Bladder microvascular endothelial cell (primary cell): Measurements from ENCODE around the gene PIP4K2C. TPM values are rescaled to one million over a fixed set of nuclear protein-coding genes. Genes with fewer than 3 reads are reported as not detected.

ENCODE experiments used
- total RNA-seq: library from RNA; depleted of rRNA; stranded (reverse); fragments of >200 nt; gene quantifications from 2 replicates; pipeline ENCODE4 v1.2.3, GENCODE V29; 2014

The PIP4K2C gene
- 3.4 and 14.0 TPM in 2 replicates for total RNA-seq

GRCh38 chr12:57590864-57591781 lies at the start of gene PIP4K2C:
Gene PIP4K2C, plus strand, starts transcription at chr12:57591192. Its CDS starts 98 bp downstream, at chr12:57591290.

DNA sequence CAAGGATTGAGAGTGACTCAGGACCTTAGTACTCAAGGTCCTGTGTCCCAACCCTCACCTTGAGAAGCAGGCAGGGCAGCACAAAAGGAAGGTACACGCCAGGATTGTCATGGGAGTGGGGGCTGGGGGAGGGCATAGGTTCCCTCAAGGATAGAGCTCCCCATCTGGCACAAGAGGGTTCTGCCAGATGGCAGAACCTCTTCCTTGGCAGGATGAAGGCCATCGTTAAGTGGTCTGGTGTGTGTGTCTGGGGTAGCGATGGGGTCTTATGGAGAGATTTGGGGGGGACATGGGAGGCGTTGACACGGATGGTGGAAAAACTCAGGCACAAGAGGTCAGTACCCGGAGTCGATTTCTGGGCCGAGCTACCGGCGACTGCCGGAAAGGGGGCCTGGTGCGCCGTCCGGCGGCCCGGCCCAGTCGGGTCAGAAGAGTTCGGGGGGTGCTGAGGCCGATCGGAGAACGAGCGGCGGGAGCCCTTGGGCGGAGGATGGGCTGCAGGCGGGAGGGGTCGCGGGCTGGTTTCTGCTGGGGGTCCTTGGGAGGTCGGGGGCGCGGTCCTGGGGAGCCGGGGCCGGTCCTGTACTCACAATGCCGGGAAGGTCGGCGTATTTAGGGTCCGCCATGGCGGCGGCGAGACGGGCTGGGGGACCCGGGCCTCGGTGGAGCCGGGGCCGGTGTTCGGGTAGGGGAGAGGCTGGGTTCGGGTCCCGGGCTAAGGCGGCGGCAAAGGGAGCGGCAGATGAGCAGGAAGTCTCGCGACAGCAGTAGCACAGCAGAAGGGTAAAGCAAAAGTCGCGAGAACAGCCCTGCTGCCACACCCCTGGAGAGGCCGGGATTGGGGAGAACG lies 44.3 kb upstream of the PIP4K2C start, which contains the start of gene DCTN2:
Gene DCTN2, minus strand, starts transcription at position 755 of the 850 bp plus-strand sequence. Its CDS starts 129 bp downstream, at position 626.

GRCh38 chr12:57549909-57550640 lies 40.9 kb upstream of the PIP4K2C start, which contains the start of gene KIF5A:
Gene KIF5A, plus strand, starts transcription at chr12:57550044. Its CDS starts 228 bp downstream, at chr12:57550272.

DNA sequence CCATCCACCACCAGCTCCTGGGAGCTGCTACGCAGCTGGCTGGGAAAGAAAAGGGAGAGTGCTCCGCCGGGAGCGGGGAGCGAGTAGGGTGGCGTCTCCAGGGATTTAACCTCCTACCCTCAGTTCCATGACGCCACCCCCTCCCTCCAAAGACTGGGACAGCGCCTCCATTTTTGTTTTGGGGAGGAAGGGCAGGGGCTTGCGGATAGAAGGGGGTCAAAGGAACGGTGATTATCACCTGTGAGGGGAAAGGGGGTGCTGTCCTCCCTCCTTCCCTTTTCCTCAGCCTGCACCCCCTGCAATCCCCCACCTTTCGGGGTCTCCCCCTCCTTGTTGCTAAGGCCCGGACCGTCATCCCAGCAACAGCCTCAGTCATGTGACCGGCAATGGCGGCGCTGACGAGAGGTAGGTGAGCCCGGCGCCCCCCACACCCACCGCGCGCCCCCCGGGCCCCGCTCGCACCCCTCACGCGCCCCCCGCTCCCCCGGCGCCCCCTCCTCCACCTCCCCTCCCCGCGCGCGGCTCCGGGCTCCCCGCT lies 13.5 kb downstream of the PIP4K2C start, which contains the start of gene DTX3:
Gene DTX3, plus strand, starts transcription at position 371 of the 538 bp plus-strand sequence. CDS start 1,694 bp downstream, outside the sequence.

DNA sequence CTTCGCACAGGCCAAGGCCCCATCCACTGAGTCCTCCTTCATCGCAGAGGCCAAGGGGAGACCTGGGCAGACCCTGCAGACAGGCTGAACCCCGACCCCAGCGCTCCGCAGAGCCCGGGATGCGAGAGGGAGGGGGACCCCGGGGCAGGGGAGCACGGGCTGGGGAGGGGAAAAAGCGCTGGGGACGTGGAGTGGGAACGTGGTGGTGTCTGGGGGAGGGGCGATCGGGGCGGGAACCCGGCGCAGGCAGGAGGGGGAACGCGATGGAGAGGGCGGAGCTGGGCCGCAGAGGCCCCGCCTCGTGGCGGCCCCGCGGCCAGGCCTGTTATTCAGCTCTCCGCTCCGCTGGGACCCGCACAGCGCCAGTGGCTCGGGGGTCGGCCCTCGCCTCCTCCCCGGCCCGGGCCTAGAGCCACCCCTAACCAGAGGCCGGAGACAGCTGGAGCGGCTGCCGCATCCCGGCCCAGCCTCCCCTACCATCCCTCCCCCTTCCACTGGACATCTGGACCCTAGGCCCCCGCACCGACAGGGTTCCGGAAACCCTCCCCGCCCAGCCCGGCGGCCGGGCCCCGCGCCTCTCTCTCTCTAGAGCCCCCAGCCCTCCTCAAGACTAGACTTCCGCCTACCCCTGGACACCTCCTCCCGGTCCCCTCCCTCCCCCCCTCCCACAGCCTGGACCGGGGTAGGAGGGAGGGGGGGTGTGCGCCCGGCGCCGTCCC lies 20.3 kb downstream of the PIP4K2C start, which contains the start of gene ARHGEF25:
Gene ARHGEF25, plus strand, starts transcription at position 328 of the 719 bp plus-strand sequence. CDS start 460 bp downstream, outside the sequence.

DNA sequence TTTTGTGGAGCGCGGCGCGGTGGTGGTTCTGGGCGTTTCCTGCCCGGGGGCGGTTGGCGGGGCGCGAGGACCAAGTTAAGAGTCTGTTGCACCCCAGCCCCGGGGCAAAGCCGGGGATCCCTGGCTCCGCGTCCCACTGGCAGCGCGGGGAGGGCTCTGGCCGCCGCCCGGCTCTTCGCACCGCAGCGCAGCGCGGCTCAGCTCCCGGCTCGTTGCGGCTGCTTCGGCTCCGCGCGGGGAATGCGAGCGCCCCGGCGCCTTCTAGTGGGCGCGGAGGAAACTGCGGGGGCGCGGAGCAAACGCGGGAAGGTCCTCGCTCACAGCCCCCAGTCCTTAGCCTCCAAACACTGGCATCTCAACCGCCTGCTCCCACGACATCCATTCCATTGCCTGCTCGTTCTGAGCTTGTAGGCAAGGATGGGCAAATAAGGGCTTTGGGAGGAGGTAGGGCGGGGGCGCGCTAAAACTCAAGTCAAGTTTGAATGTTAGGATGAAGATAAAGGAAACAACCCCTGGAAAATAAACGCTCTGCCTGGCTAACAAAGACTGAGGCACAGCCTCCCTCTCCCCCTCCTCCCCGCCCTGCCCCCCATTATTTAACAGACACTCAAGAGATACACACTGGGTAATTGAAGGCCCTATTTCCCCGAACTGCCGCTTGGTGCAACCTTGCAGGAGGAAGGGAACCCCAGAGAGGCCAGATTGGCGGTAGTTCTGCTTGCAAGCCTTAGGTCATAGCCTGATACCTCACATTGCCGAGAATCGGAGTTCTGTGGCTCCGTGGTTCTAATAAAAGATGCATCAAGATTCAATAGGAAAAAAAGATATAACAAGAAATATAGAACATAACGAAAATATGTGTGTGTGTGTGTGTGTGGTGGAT lies 42.2 kb downstream of the PIP4K2C start, which contains the start of gene B4GALNT1:
Gene B4GALNT1, minus strand, starts transcription at position 244 of the 883 bp plus-strand sequence. CDS start 1,069 bp downstream, outside the sequence.

Other genes with a start within 250 kb of the PIP4K2C start
- 4.0 and 11.0 TPM in 2 replicates for gene R3HDM2, start 160.1 kb upstream of the PIP4K2C start, total RNA-seq
- not detected in 2 replicates for gene INHBC, start 156.4 kb upstream of the PIP4K2C start, total RNA-seq
- gene INHBE, start 135.9 kb upstream of the PIP4K2C start, total RNA-seq = under 0.01 TPM in 1 of 2 replicates, not detected in the other
- gene GLI1, start 131.4 kb upstream of the PIP4K2C start, total RNA-seq = not detected in 2 replicates
- under 0.01 TPM in 1 of 2 replicates, not detected in the other for gene ARHGAP9, start 111.3 kb upstream of the PIP4K2C start, total RNA-seq
- 73.0 and 136 TPM in 2 replicates for gene MARS1, start 103.1 kb upstream of the PIP4K2C start, total RNA-seq
- 8.1 and 12.8 TPM in 2 replicates for gene DDIT3, start 70.7 kb upstream of the PIP4K2C start, total RNA-seq
- gene MBD6, start 68.4 kb upstream of the PIP4K2C start, total RNA-seq = 9.9 and 20.2 TPM in 2 replicates
- 80.9 and 114 TPM in 2 replicates for gene DCTN2, start 44.0 kb upstream of the PIP4K2C start, total RNA-seq
- 0.06 TPM in 1 of 2 replicates, not detected in the other for gene KIF5A, start 41.1 kb upstream of the PIP4K2C start, total RNA-seq
- gene DTX3, start 13.6 kb downstream of the PIP4K2C start, total RNA-seq = 0.32 and 7.2 TPM in 2 replicates
- under 0.01 and 2.5 TPM in 2 replicates for gene ARHGEF25, start 20.2 kb downstream of the PIP4K2C start, total RNA-seq
- under 0.01 and 0.06 TPM in 2 replicates for gene B4GALNT1, start 42.0 kb downstream of the PIP4K2C start, total RNA-seq
- 189 and 325 TPM in 2 replicates for gene OS9, start 102.9 kb downstream of the PIP4K2C start, total RNA-seq
- under 0.01 and 0.06 TPM in 2 replicates for gene AGAP2, start 147.6 kb downstream of the PIP4K2C start, total RNA-seq
- gene TSPAN31, start 153.8 kb downstream of the PIP4K2C start, total RNA-seq = 29.8 and 43.3 TPM in 2 replicates
- 112 and 152 TPM in 2 replicates for gene CDK4, start 161.1 kb downstream of the PIP4K2C start, total RNA-seq
- 3.1 and 8.1 TPM in 2 replicates for gene MARCHF9, start 163.9 kb downstream of the PIP4K2C start, total RNA-seq
- 0.31 and 0.32 TPM in 2 replicates for gene CYP27B1, start 175.9 kb downstream of the PIP4K2C start, total RNA-seq
- gene METTL1, start 180.9 kb downstream of the PIP4K2C start, total RNA-seq = 2.4 and 5.6 TPM in 2 replicates
- 2.1 and 2.8 TPM in 2 replicates for gene EEF1AKMT3, start 181.4 kb downstream of the PIP4K2C start, total RNA-seq
- 14.6 and 18.6 TPM in 2 replicates for gene TSFM, start 191.6 kb downstream of the PIP4K2C start, total RNA-seq
- gene AVIL, start 227.5 kb downstream of the PIP4K2C start, total RNA-seq = 0.81 and 2.3 TPM in 2 replicates